GM15510 (cell line): ENCODE results near the gene METTL2A.

Source experiments
- POLR2A ChIP-seq: IDR thresholded peaks from 3 replicates; pipeline ENCODE4 v1.6.1; 2011; ENCODE audit warnings: borderline replicate concordance; ENCODE audit not compliant: insufficient read length; ENCODE audit errors: extremely low read depth

Gene METTL2A

GRCh38 chr17:62423647-62424461 is at the start of gene METTL2A:
Gene METTL2A, plus strand, starts transcription at chr17:62423897. Its CDS starts 6 bp downstream, at chr17:62423903.
- TF ChIP-seq POLR2A: peak; percentile 66

DNA sequence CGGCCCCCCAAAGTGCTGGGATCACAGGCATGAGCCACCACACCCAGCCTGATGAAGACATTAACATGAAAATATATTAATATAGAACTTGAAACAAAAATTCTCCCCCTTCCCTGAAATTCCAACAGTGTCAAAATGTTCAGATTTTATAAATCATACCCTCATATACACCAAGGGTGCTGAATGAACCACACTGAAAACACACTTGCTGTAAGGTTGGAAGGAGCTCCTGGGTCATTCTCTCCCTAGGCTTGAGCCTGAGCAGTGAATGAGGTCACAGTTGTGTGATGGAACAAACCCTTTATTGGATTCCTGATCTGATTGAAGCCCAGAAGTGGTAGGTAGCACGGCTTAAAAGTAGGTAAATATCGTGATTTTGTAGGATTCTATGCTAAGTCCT is 43.4 kb upstream of the METTL2A start, which contains the start of gene EFCAB3:
EFCAB3 (plus strand) TSS at position 301 of the 400 bp plus-strand sequence. CDS start 2,427 bp downstream, outside the sequence.
- TF ChIP-seq POLR2A: no peak

DNA sequence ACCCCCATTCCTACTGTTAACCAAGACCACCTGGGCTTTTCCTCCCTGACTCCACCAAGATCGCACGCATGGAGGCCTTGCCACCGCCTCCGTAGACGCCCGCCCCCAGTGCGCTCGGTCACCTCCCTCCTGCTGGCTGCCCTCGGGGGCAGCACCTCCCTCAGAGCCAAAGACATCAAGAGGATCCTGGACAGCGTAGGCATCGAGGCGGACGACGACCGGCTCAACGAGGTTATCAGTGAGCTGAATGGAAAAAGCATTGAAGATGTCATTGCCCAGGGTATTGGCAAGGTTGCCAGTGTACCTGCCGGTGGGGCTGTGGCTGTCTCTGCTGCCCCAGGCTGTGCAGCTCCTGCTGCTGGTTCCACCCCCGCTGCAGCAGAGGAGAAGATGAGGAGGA is 42.1 kb upstream of the METTL2A start:
- no peak for TF ChIP-seq POLR2A

GRCh38 chr17:62388856-62389255 is 34.8 kb upstream of the METTL2A start:
- no peak for TF ChIP-seq POLR2A

DNA sequence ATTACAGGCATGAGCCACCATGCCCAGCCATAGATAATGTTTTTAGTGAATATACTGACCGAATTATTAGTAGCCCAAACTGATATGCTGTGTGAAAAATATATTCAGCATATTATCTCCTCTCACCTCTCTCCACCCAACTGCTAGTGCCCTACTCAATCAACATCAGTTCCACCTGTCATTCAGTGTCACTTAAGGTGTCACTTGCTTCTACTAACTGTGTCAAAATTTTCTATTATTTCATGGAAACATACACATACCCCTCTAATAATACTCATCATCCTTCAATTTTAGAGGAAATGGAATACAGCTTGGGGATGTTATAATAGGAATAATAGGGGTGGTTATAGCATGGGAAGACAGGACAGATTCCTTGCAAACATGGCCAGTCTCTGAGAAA is 30.8 kb upstream of the METTL2A start:
- no peak for TF ChIP-seq POLR2A

GRCh38 chr17:62398891-62399290 is 24.8 kb upstream of the METTL2A start:
- TF ChIP-seq POLR2A: no peak

- TF ChIP-seq POLR2A: no peak
These were observed 18.2 kb upstream of the METTL2A start for GRCh38 chr17:62405451-62405850.

- TF ChIP-seq POLR2A: no peak
These were observed 20.4 kb downstream of the METTL2A start for GRCh38 chr17:62444063-62444462.

GRCh38 chr17:62456016-62456415 is 32.3 kb downstream of the METTL2A start:
- no peak for TF ChIP-seq POLR2A

- peak; percentile 80 for TF ChIP-seq POLR2A
These were observed 54.8 kb downstream of the METTL2A start, which contains the start of gene TLK2 for GRCh38 chr17:62478424-62478879. Gene TLK2, plus strand, starts transcription at chr17:62478825. Its CDS starts 2,301 bp downstream, at chr17:62481126.
